GM18498 (cell line): ENCODE data around the gene DHRSX.
"Not testable (repeated sequence)": the region's sequence is repeated elsewhere in the genome, so short reads cannot be mapped to it uniquely, and the experiment has no call there.

ENCODE experiments used
- ATAC-seq: cut with Tn5 transposase; IDR thresholded peaks from one replicate; pipeline ENCODE4 v1.9.1; 2021; ENCODE audit warnings: mild to moderate bottlenecking, moderate library complexity; ENCODE audit not compliant: unreplicated experiment

DHRSX gene

GRCh38 chrX:2325076-2325784, 175.5 kb downstream of the DHRSX start:
- peak; percentile 49 for ATAC-seq

GRCh38 chrX:2324151-2324550, 176.6 kb downstream of the DHRSX start:
- no peak for ATAC-seq

GRCh38 chrX:2321411-2321810, 179.4 kb downstream of the DHRSX start:
- ATAC-seq: no peak

GRCh38 chrX:2320580-2321327, 180.0 kb downstream of the DHRSX start:
- no peak for ATAC-seq

- no peak for ATAC-seq
Observed at GRCh38 chrX:2320089-2320488, 180.7 kb downstream of the DHRSX start.

GRCh38 chrX:2318371-2318770, 182.4 kb downstream of the DHRSX start:
- ATAC-seq: no peak

GRCh38 chrX:2317527-2318055, 183.2 kb downstream of the DHRSX start:
- no peak for ATAC-seq

- no peak for ATAC-seq
Observed at GRCh38 chrX:2316534-2316933, 184.2 kb downstream of the DHRSX start.

GRCh38 chrX:2315434-2315833, 185.3 kb downstream of the DHRSX start:
- ATAC-seq: no peak

GRCh38 chrX:2314831-2315365, 185.9 kb downstream of the DHRSX start:
- ATAC-seq: no peak

GRCh38 chrX:2313864-2314640, 186.7 kb downstream of the DHRSX start:
- ATAC-seq: no peak

GRCh38 chrX:2312061-2312591, 188.7 kb downstream of the DHRSX start:
- ATAC-seq: not testable (repeated sequence)

GRCh38 chrX:2311501-2311900, 189.3 kb downstream of the DHRSX start:
- no peak for ATAC-seq

- ATAC-seq: no peak
Observed at GRCh38 chrX:2301901-2302300, 198.9 kb downstream of the DHRSX start.

- ATAC-seq: no peak
Observed at GRCh38 chrX:2299871-2300270, 200.9 kb downstream of the DHRSX start.

- ATAC-seq: no peak
Observed at GRCh38 chrX:2286731-2287130, 214.0 kb downstream of the DHRSX start.

- ATAC-seq: no peak
Observed at GRCh38 chrX:2284601-2285000, 216.2 kb downstream of the DHRSX start.

- ATAC-seq: no peak
Observed at GRCh38 chrX:2284133-2284532, 216.6 kb downstream of the DHRSX start.

- no peak for ATAC-seq
Observed at GRCh38 chrX:2283111-2283859, 217.5 kb downstream of the DHRSX start.

- no peak for ATAC-seq
Observed at GRCh38 chrX:2282490-2283090, 218.2 kb downstream of the DHRSX start.
